Fibroblast of skin of abdomen (primary cell): Measurements from ENCODE around the gene PCBD2.
"Not testable (repeated sequence)": the region's sequence is repeated elsewhere in the genome, so short reads cannot be mapped to it uniquely, and the experiment has no call there.

Source experiments
- DNase-seq: peaks from one replicate; pipeline ENCODE4 v3.0.0-alpha.2; 2013

Gene PCBD2

DNA sequence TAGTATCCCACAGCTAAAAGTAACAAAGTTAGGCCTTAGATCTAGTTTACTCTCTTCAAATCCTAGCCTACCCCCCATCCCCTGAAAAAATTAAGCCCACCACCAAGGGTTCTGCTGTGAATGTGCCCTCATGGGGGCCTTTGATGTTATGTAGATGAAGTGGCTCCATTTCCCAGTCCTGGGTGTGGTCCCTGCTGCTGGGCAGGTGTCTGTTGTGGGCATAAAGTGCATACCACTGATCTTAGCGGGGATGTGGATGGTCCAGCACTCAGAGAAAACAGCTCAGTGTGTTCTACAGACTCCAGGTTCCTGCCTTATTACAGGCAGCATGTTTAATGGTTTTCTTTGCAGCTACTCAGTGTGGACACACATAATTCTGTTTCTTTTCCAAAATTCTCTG, 1.9 kb downstream of the PCBD2 start:
- no peak for DNase-seq

DNA sequence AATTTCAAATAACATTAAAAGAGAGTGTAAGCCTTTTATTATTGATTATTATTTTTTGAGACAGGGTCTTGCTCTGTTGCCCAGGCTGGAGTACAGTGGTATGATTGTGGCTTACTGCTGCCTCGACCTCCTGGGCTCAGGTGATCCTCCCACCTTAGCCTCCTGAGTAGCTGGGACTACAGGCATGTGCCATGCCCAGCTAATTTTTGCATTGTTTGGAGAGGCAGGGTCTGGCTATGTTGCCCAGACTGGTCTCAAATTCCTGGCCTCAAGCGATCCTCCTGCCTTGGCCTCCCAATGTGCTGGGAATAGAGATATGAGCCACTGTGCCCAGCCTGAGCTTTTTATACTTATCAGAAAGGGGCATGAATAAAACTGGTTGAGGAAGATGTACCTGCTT, 5.8 kb downstream of the PCBD2 start:
- not testable (repeated sequence) for DNase-seq

DNA sequence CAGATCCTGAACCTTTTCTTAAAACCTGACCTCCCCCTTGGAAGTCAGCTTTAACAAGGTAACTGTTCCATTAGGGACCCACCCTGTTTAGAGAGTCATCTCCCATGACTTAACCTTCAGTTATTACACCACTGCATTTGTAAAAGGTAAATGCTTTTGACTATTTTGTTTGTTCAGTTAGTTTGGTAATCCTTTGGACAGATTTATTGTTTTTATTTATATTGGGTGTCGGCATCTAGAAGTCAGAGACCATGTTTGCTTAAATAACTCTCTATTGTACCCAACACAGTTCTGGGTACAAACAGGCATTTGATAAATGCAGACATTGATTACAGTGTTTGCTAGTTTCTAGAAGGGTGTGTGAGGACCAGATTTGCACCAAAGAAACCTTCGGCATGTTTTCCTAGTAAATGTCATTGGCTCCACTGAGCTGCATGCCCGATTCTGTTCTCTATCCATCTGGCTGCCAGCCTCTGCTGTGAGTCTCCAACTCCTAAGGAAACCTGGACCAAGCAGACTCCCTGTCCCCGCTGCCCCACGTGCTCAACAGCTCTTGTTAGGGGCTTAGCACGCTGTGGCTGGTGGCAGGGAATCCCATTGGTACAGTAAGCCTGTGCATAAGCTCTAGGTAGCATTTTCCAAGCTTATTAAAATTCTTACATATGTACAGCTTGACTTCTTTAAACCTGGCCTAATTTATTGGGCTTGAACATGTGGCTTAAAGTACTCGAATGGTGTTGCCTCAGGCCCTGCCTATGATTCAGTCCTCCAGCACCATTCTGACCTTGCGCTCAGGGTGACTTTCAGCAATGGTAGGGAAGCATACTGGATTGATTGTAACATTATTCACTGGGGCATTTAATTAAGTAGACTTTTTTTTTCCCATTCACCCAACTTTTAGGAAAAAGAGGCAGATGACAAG, 6.6 kb downstream of the PCBD2 start:
- no peak for DNase-seq

DNA sequence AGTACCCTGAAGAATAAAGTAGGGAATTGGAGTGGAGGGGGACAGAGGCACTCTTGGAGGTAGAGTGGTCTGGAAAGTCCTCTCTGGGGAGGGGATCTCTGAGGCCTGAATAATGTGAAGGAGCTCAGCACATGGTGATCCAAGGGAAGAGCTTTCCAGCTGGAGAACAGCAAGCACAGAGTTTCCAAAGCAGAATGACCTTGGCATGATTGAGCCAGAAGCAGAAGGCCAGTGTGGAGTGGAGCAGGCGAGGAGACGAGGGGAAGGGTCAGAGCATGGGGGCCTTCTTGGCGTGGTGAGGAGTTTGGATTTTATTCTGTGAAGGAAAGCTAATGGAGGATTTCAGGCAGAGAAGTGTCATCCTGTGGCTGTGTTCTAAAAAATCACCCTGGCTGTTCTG, 8.3 kb downstream of the PCBD2 start:
- DNase-seq = no peak

DNA sequence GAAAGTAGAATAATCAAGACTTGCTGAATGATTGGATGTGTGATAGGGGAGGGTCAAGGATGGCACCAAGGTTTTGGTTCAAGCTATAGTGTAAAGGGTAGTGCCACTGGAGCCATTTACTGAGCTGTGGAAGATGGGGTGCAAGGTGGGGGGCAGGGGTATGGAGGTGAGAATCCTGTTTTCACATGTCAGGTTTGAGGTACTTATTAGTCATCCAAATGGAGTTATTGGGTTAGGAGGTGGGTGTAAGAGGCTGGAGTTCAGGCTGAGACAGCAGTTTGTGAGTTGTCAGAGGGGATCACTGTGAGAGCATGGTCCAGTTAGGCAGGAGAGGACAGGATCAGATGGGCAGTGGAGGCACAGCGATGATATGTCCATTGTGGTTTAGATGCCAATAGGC, 8.9 kb downstream of the PCBD2 start:
- no peak for DNase-seq

DNA sequence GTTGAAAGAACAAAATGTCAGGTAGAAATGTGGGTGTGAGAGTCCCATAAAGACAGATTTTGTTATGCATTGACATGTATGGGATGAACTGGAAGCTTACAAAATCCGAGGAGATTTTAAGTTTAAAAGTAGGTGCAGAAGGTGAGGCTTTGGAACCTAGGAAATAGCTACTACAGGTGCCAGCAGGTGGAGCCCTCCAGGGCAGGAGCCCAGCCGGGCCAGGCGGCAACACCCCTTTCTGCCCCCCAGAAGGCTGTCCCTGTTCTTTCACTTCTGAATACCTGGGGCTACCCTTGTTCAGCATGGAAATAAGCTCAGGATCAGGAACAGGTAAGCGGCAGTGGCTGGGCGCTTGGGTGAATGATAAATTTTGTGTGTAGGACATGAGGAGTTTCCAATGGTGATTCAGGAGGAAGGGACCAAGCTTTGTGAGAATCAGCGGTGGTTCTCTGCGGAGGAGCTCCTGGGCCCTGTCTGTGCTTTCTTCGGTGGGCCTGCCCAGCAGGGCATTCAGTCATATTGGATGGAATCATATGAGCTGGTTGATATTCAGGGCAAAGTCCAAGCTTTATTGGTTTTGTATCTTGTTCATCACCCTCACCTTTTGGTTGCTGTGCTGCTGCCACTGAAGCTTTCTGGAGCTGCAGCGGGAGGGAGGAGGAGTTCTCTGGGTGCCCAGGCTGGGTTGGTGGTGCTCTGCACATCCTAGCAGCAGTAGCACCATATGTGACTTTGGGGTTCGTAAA, 12.3 kb downstream of the PCBD2 start:
- no peak for DNase-seq

DNA sequence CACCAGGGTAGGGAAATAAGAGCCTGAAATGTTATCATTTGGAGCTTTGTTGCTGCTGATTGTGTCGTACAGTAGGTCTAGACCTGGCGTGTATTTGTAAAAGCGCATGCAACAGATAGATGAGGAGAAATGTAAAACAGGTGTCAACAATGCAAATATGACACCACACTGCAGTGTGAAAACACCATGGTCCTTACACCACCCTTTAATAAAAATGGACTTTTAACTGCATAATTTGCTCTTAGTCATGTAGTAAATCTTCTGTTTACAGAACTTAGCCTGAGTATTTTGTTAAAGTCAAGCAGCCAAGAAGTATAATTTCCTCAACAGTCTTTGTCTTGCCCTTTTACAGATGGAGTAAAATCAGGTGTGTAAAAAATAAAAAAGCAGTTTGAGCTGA, 13.9 kb downstream of the PCBD2 start:
- DNase-seq = no peak

DNA sequence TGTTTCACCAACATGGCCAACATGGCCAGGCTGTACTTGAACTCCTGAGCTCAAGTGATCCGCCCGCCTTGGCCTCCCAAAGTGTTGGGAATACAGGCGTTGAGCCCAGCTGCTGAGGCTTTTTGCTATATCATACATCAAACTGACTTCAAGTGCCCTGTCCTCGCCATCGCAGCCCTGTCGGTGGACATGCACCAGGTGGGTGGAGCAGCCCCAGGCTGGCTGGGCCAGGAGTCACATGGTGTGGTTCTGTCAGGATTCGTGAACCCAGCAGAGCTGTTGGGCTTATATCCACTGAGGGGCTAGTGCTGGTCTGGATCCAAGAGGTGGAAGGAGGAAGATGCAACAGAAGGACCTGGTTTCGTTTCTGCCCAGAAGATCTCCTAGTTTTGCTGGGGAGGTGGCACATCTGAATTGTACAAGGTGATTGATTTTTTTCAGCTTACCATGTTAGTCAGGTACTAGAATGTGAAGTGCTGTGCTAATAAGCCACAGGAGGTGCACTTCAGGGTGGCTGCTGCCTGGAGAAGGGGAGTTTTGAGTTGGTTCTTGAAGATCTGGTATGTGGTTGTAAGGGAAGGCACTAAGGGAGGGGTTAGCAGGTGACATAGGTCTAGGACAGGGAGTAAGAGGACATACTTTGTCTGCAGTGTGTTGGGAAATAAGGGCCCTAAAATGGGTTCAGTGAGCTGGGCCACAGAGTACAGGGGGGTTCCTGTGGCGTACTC, 16.1 kb downstream of the PCBD2 start:
- no peak for DNase-seq

DNA sequence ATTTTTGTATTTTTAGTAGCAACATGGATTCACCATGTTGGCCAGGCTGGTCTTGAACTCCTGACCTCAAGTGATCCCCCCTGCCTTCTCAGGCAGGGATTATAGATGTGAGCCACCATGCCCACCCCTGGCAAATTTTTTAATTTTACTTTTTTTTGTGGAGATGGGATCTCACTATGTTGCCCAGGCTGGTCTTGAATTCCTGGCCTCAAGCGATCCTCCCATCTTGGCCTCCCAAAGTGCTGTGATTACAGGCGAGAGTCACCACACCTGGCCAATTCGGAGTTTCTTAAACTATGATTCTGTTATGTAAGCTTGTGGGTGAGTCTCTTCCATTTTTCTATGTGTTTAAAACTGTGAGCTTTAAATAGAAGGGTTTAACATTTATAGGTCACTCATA, 27.6 kb downstream of the PCBD2 start:
- DNase-seq = no peak

DNA sequence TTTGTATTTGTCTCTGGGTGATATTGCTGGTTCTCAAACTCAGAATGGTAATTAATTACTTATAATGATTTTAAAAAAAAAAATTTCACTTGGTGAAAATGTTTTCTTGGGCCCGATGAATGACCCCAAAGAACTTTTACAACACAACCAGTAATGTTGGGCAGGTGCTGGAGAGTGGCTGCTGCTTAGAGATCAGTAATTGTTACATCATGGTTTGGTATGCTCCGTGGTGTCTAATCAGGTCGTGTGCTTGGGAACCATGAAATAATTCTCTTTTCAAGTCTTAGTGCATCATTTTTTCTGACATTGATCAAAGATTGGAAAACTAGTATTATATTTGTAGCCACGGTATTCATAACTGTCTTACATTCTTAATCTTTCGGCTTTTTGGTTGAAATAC, 29.3 kb downstream of the PCBD2 start:
- no peak for DNase-seq

DNA sequence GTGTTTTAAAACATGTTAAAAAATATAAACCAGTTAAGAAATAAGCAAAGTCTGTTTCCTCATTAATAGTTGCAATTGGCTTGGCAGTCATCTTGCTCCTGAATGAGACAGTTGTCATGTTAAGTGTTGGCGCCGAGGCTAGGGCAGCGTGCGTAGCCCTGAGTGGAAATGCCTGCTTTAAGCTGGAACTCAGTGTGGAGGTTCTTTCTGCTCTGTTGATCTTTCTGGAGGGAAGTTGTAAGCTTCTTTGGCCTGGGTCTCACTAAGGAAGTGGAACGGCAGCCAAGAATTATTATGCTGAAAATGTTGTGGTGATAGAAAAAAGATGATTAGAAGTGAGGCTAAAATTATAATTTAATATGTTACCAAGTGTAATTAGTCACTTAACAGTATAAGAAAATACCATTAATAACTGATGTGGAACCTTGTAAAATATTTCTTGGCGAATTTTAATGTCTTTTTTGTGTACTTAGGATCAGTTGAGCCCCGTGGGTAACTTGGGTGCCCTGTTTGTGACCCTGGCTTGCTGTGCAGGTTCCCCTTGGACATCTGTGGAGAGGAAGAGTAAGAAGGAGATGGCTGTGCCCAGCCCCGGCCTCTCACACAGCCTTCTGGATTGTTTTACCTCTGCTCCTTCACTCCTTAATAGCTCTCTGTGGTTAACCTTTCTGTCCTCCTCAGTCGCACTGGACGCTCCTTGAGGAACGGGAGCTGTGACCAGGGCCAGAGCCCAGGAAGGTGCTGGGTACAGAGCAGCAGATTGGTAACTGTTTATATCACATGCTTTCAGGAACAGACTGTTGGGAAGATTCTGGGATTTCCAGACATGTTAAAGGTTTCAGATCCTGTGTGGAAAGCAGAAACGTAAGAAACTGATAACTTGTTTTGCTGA, 31.0 kb downstream of the PCBD2 start:
- no peak for DNase-seq

DNA sequence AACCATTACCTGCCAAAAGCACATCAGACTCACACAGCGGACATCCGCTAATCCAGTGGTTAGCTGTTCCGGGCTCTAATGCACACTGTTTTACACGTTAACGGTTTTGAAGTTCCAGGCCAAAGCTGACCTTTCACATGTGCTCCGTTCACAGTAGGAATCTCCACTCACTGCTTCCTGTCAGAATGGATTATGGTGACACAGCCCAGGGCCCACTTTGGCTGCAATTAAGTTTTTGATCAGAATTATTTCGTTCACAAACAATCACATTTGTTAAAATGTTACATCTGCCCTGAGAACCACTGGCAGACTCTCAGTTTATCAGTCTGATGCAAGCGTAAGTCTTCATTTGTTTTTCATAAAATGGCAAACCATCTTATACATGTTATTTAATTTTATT, 32.6 kb downstream of the PCBD2 start:
- no peak for DNase-seq

DNA sequence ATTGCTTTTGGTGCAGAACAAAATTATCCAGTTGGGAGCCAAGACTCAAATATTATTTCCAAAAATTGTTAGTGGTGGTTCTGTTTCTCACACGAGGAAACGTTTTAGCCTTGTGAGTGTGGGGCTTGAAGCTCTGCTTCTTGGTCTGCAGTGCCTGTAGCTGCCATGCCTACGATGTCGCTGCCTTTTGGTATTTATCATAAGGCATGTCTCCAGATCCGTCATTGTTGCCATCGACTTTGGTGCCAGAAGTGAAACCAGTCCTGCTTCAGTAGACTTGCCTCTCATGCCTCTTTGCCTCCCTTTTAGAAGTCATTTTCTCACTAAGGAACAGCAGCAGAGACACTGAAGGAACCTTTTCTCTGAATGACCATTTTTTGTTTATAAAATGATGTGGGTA, 33.1 kb downstream of the PCBD2 start:
- no peak for DNase-seq

DNA sequence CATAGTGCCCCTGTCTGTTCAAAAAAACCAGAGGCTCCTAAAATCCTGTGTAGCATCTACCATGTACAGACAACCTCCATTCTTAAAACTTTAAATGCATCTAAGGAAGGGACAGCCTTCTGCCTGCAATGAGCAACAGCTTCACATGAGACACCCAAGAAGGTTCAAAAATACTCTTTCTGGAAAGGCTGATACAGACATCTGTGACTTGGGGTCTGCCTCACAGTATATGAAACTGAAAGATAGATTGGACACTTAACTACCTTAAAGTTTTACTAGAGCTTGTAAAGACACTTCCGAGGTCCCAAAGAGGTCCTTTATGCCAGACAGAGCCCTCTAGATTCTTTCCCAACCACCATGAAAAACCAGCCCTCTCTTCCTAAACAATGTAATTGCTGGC, 34.6 kb downstream of the PCBD2 start:
- DNase-seq = no peak

DNA sequence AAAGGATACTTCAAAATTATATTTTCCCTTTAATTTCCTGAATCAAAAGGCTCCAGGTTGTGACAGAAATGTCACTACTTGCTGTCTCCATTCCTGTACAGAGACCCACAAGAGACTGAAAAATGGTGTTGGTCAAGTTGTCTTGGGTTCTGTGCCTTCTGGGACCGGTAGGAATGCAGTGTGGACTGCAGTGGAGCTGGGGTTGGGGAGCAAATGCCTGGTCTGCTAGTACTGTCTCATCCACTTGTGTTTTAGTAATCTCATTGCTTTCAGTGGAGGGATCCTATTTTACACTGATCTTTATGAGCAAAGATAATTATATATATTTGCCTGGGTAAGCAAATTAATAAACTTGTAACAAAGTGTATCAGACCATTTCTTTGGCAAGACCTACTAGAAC, 38.6 kb downstream of the PCBD2 start:
- no peak for DNase-seq

DNA sequence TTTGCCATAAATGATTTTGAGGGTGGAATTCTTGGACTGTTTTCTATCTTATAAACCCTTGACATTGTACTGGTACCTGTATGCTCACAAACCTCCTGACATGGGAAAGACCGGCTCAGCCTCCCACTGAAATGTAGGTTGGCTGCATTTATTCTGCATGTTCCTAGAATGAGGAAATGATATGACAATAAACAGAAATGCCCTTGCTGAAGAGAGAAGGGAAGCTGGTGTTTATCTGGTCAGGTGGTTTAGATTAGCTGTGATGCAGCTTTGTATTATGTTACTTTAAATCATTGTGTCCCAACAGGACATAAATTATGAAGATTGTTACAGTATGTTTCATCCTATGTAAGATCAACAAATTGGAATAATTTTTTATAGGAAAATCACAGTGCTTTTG, 39.7 kb downstream of the PCBD2 start:
- DNase-seq = no peak

DNA sequence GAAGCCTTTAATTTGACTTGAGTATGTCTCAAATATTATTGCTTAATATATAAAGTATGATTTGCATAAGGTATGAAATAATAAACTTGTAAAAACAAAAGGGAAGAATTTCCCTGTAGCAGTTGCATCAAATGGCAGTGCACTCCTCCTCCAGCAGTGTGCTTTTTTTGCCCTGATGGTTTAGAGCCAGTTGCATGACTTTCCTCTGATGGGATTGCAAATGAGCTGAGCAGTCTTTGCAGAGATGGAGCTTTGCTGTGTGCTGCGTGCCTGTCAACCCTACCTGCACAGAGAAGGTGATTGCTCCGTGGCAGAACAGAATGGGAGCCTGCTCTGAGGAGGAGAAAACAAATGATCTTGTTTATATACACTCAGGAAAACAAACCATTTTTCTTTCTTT, 40.1 kb downstream of the PCBD2 start:
- no peak for DNase-seq

DNA sequence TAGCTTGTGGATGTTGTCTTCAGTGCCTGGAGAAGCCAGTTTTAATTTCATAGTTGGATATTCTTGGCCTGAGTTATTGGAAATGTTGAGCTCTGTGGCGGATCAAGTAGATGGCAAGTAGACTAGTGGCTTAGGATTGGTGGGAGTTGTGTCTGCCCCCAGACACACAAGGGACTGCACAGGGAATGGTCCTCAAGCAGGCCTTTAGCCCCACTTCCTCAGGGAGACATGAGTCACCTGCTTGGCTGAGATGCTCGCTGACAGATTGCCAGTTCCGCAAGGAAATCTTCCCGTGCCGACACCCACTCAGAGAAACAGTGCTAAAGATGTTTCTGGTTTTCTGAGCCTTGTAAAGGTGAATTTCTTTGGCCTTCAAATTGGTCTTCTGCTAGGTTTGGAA, 44.0 kb downstream of the PCBD2 start:
- DNase-seq = peak; percentile 16

DNA sequence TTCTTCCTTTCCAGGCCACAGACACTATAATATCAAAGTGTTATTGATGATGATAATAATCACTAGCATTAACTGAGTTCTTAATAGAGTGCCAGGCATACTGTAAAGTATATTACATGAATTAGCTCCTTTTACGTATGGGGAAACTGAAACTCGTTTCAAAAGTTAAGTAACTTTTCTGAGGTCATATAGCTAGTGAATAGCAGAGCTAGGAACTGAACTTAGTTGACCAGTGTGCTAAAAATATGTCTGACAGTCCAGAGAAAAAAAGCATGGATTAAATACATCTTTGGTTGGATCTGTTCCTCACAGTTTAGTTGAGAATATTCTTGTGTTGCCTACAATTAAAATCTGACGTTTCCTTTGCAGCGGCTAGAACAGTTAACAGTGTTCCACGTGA, 44.4 kb downstream of the PCBD2 start:
- DNase-seq = no peak

DNA sequence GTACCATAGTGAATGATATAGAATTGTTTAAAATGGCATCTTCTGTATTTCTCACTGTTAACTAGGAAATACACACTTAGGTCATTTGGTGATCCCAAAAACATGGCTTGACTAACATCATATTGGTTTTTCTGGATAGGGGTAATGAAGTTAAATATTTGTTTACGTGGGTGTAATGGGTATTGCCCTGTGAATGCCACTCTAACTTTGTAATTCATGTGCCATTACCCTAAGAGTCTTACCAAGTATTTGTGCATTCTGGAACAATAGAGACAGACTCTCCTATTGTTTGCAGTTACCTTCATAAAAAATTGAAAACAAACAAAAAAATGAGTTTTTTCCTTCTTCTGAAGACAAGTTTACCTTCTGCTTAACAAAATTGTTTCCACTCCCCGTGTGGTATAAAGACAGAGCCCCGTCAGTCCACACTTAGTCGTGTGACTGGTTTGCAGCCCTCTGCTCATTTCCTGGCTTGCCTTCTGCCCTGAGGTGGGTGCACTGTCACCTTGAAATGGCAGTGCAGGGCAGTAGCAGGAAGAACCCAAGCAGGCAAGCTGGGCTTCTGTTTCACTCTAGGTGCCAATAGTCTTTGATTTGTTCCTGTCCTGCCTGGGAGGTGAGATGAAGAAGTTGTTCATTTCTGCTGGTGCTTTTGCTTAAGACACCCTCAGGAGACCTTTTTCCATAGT, 53.1 kb downstream of the PCBD2 start:
- no peak for DNase-seq

DNA sequence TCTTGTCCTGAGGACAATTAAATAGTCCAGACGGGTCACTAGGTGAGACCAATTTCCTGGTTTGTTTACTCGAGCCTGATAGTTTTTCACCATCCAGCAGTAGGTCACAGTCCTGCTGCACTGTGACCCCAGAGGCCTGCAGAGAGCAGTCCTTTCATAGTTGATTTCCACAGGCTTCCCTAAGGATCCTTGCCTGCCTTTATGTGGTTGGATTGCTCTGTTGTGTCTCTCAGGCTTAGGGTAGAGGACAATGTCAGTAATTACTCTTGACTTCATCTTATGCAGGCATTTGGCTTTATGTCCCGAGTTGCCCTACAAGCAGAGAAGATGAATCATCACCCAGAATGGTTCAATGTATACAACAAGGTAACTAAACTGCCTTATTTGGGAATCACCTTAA, 53.8 kb downstream of the PCBD2 start:
- no peak for DNase-seq

DNA sequence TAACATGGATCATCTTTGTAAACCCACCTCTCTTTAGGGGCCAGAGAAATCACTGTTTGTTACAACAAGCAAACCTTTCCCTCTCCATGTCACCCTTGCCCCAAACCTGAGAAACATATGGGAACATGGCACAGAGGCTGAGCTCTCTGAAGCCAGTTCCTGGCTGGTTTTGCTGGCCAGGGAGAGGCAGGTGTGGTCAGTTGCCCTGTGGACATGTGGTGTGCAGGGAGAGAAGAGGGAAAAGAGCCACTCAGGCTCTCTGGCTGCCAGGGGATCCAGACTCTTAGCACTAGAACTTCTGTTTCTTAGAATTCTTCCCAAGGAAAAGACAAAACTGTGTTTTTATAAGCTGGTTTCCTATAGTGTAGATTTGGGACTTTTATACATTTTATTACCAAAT, 58.2 kb downstream of the PCBD2 start:
- no peak for DNase-seq
